Central memory CD8-positive, alpha-beta T cell (primary cell): ENCODE measurements around the gene CNOT8.

Experiments
- ATAC-seq: fragments of 150-1000 bp; cut with Tn5 transposase; replicated peaks from 2 replicates; pipeline ENCODE4 v1.10.0; 2022; ENCODE audit warnings: mild to moderate bottlenecking, moderate FRiP score, moderate number of reproducible peaks; ENCODE audit not compliant: poor library complexity, severe bottlenecking; ENCODE audit errors: extremely low read depth
- DNase-seq, 2 donors: peaks; one replicate each; pipeline ENCODE4 v3.0.0; 2021; ENCODE audit warnings: low spot score in 2 of 2
- H3K27ac Mint-ChIP-seq: one replicate; pipeline ENCODE4 v1.8.0; 2022; ENCODE audit warnings: low read depth, mild to moderate bottlenecking, moderate library complexity, mixed read lengths
- H3K27me3 Mint-ChIP-seq: one replicate; pipeline ENCODE4 v1.8.0; 2022; ENCODE audit warnings: mixed read lengths
- H3K36me3 Mint-ChIP-seq: one replicate; pipeline ENCODE4 v1.8.0; 2022; ENCODE audit warnings: mild to moderate bottlenecking, moderate library complexity, mixed read lengths; ENCODE audit not compliant: insufficient read depth
- H3K4me1 Mint-ChIP-seq: one replicate; pipeline ENCODE4 v1.8.0; 2022; ENCODE audit warnings: mixed read lengths
- H3K4me3 Mint-ChIP-seq: one replicate; pipeline ENCODE4 v1.8.0; 2022; ENCODE audit warnings: mild to moderate bottlenecking, moderate library complexity, mixed read lengths
- H3K9me3 Mint-ChIP-seq: one replicate; pipeline ENCODE4 v1.8.0; 2022; ENCODE audit warnings: mixed read lengths

CNOT8 gene

GRCh38 chr5:154858297-154858971, at the start of gene CNOT8:
Gene CNOT8, plus strand, starts transcription at chr5:154858627. Its CDS starts 4,652 bp downstream, at chr5:154863279.
- Mint-ChIP-seq H3K4me3 (peak within 1 kb of the TSS; percentile 93), H3K9me3 (no peaks in the 10 kb centered on the region), H3K36me3 (peaks cover 36% of the 10 kb centered on the region), H3K27me3 (no peaks in the 10 kb centered on the region), H3K27ac (peak within 1 kb of the TSS; percentile 98), H3K4me1 (peaks cover 49% of the 10 kb centered on the region)
- peak; percentile 96 for DNase-seq
- peak; percentile 80 for ATAC-seq

DNA sequence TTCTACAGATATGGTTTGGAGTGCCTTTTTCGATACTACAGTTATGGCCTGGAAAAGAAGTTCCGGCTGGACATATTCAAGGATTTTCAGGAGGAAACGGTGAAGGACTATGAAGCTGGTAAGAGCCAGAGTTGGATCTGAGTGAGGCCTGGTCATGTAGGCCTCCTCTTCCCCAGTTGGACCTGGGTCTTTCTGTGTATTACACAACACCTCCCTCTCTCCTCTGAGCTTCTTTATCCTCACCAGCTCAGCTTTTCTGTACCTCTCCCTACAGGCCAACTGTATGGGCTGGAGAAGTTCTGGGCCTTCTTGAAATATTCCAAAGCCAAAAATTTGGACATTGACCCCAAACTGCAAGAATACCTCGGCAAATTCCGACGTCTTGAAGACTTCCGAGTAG, 47.2 kb upstream of the CNOT8 start:
- Mint-ChIP-seq H3K4me1 (peaks cover 34% of the 10 kb centered on the region), H3K27me3 (no peaks in the 10 kb centered on the region), H3K36me3 (peaks cover 60% of the 10 kb centered on the region), H3K4me3 (no peak overlapping the region), H3K27ac (no peak overlapping the region), H3K9me3 (no peaks in the 10 kb centered on the region)
- ATAC-seq, result no peak
- no peak for DNase-seq

DNA sequence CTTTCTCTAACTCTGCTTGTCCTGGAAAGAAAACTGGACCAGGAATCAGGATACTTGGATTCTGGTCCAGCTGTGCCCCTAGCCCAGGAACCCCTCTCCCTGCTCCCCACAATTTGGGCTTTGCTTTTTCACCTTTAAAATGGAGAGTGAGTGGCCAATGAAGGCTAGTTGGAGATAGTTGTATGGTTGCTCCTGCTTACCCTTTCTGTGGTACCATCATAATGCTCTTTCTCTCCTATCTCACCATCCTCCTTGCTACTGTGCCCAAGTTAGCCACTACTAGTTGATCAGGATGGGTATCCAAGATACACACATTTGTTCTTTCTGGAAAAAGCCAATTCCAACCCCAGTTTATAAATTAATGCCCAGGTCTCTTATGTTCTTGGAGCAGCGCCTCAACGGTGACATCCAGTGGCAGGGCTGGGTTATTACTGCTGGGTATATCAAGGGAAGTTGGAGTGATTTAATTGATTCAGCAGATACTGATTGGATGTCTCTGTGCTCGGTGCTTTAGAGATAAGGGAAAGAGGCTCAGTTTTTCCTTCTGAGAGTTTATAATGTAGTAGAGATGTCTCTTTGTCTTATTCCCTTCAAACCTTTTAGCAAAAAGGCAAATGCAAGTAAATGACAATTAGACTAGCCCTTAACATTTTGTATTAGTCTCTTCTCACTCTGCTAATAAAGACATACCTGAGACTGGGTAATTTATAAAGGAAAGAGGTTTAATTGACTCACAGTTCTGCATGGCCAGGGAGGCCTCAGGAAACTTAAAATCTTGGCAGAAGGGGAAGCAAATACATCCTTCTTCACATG, 46.6 kb upstream of the CNOT8 start:
- peak; percentile 44 for ATAC-seq
- Mint-ChIP-seq H3K27me3 (no peaks in the 10 kb centered on the region), H3K4me1 (peaks cover 38% of the 10 kb centered on the region), H3K27ac (peak overlapping the region; percentile 18), H3K9me3 (no peaks in the 10 kb centered on the region), H3K4me3 (no peak overlapping the region), H3K36me3 (peaks cover 60% of the 10 kb centered on the region)
- peak; percentile 33 to 38 for DNase-seq

DNA sequence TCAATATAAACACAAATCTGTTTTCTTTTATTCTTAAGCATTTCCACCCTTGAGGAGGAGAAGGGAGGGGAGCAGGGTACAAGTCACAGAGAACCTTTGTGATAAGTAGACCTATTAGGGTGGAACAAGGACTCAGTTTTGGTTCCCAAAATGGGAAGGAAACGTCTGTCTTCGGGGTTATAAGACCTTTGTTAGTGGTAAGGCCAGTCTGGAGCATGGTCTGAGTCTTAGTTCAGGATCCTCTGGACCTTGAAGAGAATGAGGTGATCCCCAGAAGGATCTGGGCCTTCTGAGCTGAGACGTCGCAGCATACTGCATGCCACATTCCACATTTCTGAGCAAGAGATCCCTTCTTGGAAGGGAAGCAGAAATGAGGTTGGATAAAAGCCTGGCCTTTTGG, 45.3 kb upstream of the CNOT8 start:
- Mint-ChIP-seq H3K4me3 (peak overlapping the region; percentile 16), H3K36me3 (peaks cover 55% of the 10 kb centered on the region), H3K27me3 (no peaks in the 10 kb centered on the region), H3K9me3 (no peaks in the 10 kb centered on the region), H3K27ac (peak overlapping the region; percentile 18), H3K4me1 (peaks cover 38% of the 10 kb centered on the region)
- no peak for ATAC-seq
- DNase-seq, result no peak

GRCh38 chr5:154813736-154814135, 44.7 kb upstream of the CNOT8 start:
- H3K27ac Mint-ChIP-seq, result peak overlapping the region; percentile 18
- ATAC-seq (peak; percentile 96), DNase-seq (peak; percentile 28 to 59)
- no peaks in the 10 kb centered on the region for H3K9me3 Mint-ChIP-seq
- peaks cover 49% of the 10 kb centered on the region for H3K36me3 Mint-ChIP-seq
- H3K4me3 Mint-ChIP-seq, result peak overlapping the region; percentile 35
- peaks cover 41% of the 10 kb centered on the region for H3K4me1 Mint-ChIP-seq
- no peaks in the 10 kb centered on the region for H3K27me3 Mint-ChIP-seq

GRCh38 chr5:154815025-154815424, 43.4 kb upstream of the CNOT8 start:
- Mint-ChIP-seq H3K4me1 (peaks cover 51% of the 10 kb centered on the region), H3K36me3 (peaks cover 41% of the 10 kb centered on the region), H3K9me3 (no peaks in the 10 kb centered on the region), H3K27me3 (no peaks in the 10 kb centered on the region), H3K4me3 (no peak overlapping the region), H3K27ac (peak overlapping the region; percentile 10)
- ATAC-seq, result no peak
- DNase-seq, result no peak

- peaks cover 58% of the 10 kb centered on the region for H3K4me1 Mint-ChIP-seq
- H3K36me3 Mint-ChIP-seq, result peaks cover 38% of the 10 kb centered on the region
These were observed 42.7 kb upstream of the CNOT8 start for GRCh38 chr5:154815684-154816247.

DNA sequence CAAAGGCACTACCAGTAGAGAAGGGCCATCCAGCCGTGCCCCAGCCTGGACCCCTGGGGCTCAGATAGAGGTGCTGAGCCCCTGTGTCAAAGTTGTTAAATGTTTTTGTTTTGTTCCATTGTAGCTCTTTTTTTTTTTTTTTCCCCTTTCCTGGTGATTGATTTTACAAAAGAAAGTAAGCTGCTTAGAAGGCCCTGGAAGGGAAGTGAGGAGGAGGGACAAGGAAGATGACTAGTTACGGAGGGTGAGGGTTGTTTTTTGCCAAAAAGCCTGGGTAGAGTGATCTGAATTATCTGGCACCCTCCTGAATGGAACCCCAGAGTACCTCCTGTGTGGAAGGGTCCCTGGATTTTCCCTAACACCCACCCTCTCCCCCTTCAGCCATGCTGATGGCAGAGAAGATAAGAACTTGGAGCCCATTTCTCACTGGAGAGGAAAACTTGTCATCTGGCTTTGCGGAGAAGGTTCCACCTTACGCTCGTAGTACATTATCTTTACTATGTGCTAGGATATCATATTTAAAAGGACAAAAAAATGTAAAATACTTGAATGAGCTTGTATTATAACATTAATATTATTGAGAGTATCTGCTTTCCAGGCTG, 41.4 kb upstream of the CNOT8 start:
- no peak for DNase-seq
- H3K9me3 Mint-ChIP-seq, result no peaks in the 10 kb centered on the region
- peaks cover 28% of the 10 kb centered on the region for H3K36me3 Mint-ChIP-seq
- peaks cover 61% of the 10 kb centered on the region for H3K4me1 Mint-ChIP-seq
- H3K27ac Mint-ChIP-seq, result peak overlapping the region; percentile 80
- H3K4me3 Mint-ChIP-seq, result no peak overlapping the region
- ATAC-seq, result no peak
- H3K27me3 Mint-ChIP-seq, result no peaks in the 10 kb centered on the region

More at GRCh38 chr5:154815684-154816247, 42.7 kb upstream of the CNOT8 start:
- no peaks in the 10 kb centered on the region for H3K27me3 Mint-ChIP-seq
- no peaks in the 10 kb centered on the region for H3K9me3 Mint-ChIP-seq
- DNase-seq (no peak), ATAC-seq (no peak)
- no peak overlapping the region for H3K4me3 Mint-ChIP-seq
- peak overlapping the region; percentile 80 for H3K27ac Mint-ChIP-seq

GRCh38 chr5:154817815-154818214, 40.6 kb upstream of the CNOT8 start:
- H3K4me3 Mint-ChIP-seq, result no peak overlapping the region
- peaks cover 28% of the 10 kb centered on the region for H3K36me3 Mint-ChIP-seq
- H3K9me3 Mint-ChIP-seq, result no peaks in the 10 kb centered on the region

DNA sequence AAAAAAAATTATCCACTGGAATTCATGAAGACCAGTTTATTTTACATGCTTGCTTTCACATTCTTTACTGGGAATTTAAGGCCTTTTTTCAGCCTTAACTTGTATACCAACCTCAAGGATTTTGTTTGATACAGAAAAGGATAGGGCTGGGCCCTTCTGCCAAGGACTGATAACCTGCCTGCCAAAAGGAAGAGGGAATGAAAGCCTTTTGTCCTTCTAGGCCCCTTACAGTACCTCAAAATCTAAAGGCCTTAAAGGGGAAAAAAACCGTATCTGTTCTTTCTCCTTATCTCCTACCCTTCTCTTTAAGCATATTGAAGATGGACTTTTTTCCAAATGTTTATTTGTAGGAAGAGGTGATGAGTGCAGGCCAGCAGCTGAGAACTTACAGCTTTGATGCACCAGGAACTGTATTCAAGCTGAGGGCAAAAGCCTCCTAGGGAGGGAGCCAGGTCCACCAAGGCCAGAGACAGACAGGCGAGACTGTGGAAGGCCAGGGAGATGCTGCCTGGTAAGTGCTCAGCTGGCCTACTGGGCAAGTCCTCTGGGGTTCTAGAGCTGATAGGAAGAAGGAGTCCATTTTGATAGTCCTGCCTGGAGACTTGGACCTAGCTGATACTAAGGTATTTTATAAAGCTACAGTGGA, 39.8 kb upstream of the CNOT8 start:
- Mint-ChIP-seq H3K27me3 (no peaks in the 10 kb centered on the region), H3K9me3 (no peaks in the 10 kb centered on the region), H3K36me3 (peaks cover 28% of the 10 kb centered on the region), H3K27ac (peak overlapping the region; percentile 71), H3K4me3 (no peak overlapping the region), H3K4me1 (peaks cover 48% of the 10 kb centered on the region)
- no peak for DNase-seq
- ATAC-seq, result no peak

More at GRCh38 chr5:154817815-154818214, 40.6 kb upstream of the CNOT8 start:
- Mint-ChIP-seq H3K4me1 (peaks cover 56% of the 10 kb centered on the region), H3K27me3 (no peaks in the 10 kb centered on the region), H3K27ac (no peak overlapping the region)
- no peak for ATAC-seq
- no peak for DNase-seq

- no peak overlapping the region for H3K4me3 Mint-ChIP-seq
These were observed 38.9 kb upstream of the CNOT8 start for GRCh38 chr5:154819546-154819945.

DNA sequence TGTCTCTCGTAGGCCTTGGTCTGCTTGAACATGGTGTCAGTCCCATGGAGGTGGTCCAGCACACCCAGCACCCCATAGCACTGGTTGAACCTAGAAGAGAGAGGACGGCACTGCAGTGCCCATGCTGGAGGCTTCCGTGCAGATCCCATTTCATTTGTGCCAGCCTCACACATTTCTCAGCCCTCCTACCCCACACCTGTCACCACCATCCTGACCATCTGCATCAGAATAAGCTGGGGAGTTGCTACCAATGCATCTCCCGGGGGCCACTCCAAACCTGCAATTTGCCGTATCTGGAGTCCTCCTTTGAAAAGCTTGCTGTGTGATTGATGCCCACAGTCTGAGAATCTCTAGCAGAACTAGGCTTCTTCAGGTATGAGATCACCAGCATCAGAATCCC, 38.0 kb upstream of the CNOT8 start:
- Mint-ChIP-seq H3K36me3 (peaks cover 14% of the 10 kb centered on the region), H3K4me1 (peaks cover 38% of the 10 kb centered on the region), H3K27me3 (no peaks in the 10 kb centered on the region), H3K4me3 (no peak overlapping the region), H3K9me3 (no peaks in the 10 kb centered on the region), H3K27ac (peak overlapping the region; percentile 78)
- ATAC-seq (no peak), DNase-seq (no peak)

More at GRCh38 chr5:154819546-154819945, 38.9 kb upstream of the CNOT8 start:
- H3K27ac Mint-ChIP-seq, result peak overlapping the region; percentile 71
- no peaks in the 10 kb centered on the region for H3K27me3 Mint-ChIP-seq
- DNase-seq (no peak), ATAC-seq (no peak)
- peaks cover 21% of the 10 kb centered on the region for H3K36me3 Mint-ChIP-seq
- H3K4me1 Mint-ChIP-seq, result peaks cover 44% of the 10 kb centered on the region
- H3K9me3 Mint-ChIP-seq, result no peaks in the 10 kb centered on the region
